ENCODE measurements around the gene AP5S1. TPM values are rescaled to one million over a fixed set of nuclear protein-coding genes. Genes with fewer than 3 reads are reported as not detected.
A peak's percentile ranks its signal among the peaks of the same experiment; 100 is the strongest.
"Not testable (repeated sequence)": the region's sequence is repeated elsewhere in the genome, so short reads cannot be mapped to it uniquely, and the experiment has no call there.

The AP5S1 gene
- total and polyA plus RNA-seq, 2 donors: 9.2 to 10.2 TPM

DNA sequence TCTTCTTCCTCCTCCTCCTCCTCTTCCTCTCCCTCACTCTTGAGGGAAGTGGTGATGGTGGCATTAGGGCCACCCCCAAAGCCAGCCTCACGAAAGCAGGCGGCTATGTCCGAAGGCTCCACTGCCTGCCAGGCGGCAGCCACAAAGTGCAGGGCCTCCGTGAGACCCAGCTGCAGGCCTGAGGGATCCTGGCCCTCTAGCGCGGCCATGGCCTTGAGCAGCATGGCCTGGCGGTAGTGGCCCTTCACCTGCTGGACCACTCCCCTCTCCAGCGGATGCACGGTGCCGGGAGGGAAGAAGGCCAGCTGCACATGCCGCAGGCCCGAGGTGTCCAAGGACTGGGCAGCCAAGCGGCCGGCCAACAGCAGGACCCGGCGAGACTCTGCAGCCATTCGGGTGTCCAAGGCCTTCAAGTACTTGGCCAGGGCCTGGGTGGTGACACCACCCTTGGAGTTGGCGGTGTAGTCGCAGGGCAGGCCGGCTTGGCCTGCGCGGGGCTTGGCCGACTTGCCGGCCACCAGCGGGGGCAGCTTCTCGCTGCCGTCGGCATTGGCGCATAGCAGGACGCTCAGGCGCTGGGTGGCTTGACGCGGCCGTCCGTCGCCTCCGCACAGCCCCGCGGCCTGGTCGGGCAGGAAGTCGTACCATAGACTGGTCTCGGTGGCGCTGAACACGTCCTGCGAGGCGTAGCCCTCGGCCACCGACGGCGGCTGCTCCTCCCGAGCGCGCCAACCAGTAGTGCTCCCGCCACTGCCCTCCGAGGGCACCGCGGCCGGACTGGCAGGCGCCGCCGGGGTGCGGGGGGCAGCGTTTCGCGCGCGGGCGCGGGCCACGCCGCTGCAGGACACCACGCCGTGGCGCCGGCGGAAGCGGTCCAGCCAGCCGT lies 34.9 kb upstream of the AP5S1 start:
- H3K27ac ChIP-seq (ENCODE audit: low read depth): no peak overlapping the region
- H3K4me3 ChIP-seq (ENCODE audit: low read depth, low read length): peak overlapping the region; percentile 88
- no peak for DNase-seq (ENCODE audit: extremely low spot score)
- 23% methylated on average over 79 of the region's 79 CpGs for WGBS
- H3K4me1 ChIP-seq (ENCODE audit: insufficient read depth): no peaks in the 10 kb centered on the region
- no peaks in the 10 kb centered on the region for H3K36me3 ChIP-seq (ENCODE audit: insufficient read depth)

DNA sequence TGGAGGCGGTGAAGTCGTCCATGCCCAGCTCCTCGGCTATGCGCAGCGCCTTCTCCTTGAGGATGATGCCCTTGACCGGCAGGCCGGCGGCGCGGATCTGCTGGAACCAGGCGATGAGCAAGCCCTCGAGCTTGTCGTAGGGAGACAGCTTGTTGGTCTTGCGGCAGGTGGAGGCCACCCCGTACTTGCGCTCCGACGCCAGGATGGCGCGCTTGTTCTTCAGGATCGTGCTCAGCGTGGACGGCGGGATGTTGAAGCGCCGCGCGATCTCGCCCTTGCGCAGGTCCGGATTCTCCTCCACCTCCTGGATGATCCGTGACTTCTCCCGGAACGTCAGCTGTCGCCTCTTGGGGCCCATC lies 34.2 kb upstream of the AP5S1 start:
- H3K36me3 ChIP-seq (ENCODE audit: insufficient read depth): no peaks in the 10 kb centered on the region
- WGBS: 1% methylated on average over 35 of the region's 35 CpGs
- peak overlapping the region; percentile 88 for H3K4me3 ChIP-seq (ENCODE audit: low read depth, low read length)
- no peak for DNase-seq (ENCODE audit: extremely low spot score)
- peak overlapping the region; percentile 81 for H3K27ac ChIP-seq (ENCODE audit: low read depth)
- H3K4me1 ChIP-seq (ENCODE audit: insufficient read depth): no peaks in the 10 kb centered on the region

DNA sequence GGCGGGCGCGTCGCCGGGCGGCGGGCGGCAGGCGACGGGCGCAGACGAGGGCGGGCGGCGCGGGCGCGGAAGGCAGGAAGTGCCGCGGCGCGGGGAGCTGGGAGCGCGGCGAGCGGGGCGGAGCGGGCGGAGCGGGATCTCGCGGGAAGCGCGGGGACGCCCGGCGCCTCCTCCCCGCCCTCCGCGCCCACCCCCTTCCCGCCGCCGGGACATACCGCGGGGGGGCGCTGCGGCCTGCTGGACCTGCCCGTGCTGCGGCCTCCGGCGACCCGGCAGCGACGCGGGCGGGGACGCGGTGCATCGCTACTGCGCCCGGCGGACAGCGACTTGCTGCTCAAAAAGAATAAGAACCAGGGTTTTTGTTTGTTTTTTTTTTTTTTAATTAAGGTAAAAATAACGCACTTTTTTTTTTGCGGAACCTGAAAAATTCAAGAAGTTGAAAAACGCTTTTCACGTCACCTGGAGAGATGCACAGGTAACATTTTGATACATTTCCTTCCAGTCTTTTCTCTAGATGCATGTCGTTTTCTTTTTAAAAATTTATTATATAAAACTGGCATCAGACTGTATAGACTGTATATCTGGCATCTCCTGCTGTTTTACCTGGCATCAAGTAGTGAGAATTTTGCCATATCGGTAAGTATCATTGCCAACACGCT lies 33.6 kb upstream of the AP5S1 start, which contains the start of gene CENPB:
Gene CENPB, minus strand, starts transcription at position 76 of the 659 bp plus-strand sequence. CDS start 257 bp downstream, outside the sequence.
- Histone ChIP-seq H3K4me1 (ENCODE audit: insufficient read depth) (no peaks in the 10 kb centered on the region), H3K36me3 (ENCODE audit: insufficient read depth) (no peaks in the 10 kb centered on the region), H3K4me3 (ENCODE audit: low read depth, low read length) (peak within 1 kb of the TSS; percentile 88), H3K27ac (ENCODE audit: low read depth) (peak within 1 kb of the TSS; percentile 81)
- 3% methylated on average over 70 of the region's 70 CpGs for WGBS
- DNase-seq (ENCODE audit: extremely low spot score): no peak

DNA sequence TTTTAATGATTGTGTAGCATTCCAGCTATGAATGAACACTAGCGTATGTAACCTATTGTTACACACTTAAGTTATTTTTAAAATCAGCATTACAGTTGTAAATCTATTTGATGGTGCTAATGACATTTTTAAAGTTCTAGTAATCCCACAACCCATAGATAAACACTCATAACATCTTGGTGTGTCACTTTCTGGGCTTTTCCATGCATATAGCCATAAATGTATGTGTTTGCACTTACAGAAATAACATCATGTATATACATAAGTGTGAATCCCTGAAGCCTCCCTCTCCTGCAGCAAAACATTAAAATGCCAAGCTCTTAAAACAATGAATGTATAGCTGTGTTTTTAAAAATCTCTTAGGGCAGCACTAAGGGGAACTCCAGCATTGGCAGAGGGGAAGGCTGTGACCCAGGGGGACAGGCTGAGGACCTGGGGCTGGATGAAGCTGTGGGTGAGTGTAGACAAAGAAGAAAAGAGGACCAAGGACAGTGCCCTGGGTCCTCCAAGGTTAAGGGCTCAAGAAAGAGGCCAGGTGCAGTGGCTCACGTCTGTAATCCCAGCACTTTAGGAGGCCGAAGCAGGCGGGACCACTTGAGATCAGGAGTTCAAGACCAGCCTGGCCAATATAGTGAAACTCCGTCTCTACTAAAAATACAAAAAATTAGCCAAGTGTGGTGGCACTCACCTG lies 32.9 kb upstream of the AP5S1 start:
- H3K36me3 ChIP-seq (ENCODE audit: insufficient read depth): no peaks in the 10 kb centered on the region
- H3K4me1 ChIP-seq (ENCODE audit: insufficient read depth): no peaks in the 10 kb centered on the region
- H3K27ac ChIP-seq (ENCODE audit: low read depth): no peak overlapping the region
- WGBS: 63% methylated on average over 5 of the region's 5 CpGs
- no peak for DNase-seq (ENCODE audit: extremely low spot score)
- H3K4me3 ChIP-seq (ENCODE audit: low read depth, low read length): no peak overlapping the region

DNA sequence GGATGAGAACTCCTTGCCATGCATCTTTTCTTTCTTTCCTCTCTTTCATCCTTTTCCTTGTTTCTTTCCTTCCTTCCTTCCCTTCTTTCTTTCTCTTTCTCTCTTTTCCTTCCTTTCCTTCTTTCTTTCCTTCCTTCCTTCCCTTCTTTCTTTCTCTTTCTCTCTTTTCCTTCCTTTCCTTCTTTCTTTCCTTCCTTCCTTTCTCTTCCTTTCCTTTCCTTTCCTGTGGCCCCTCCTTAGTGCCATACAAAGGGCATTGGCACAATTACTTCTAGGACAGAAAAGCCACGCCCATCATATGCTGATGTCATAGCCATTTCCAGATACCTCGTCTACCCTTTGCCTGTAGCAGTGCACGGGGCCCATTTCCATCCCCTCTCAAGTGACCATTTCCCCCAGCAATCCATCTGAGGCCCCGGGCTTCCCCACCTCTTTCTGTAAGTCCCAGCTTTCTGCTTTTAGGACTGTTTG lies 31.6 kb upstream of the AP5S1 start:
- no peaks in the 10 kb centered on the region for H3K4me1 ChIP-seq (ENCODE audit: insufficient read depth)
- no peak overlapping the region for H3K4me3 ChIP-seq (ENCODE audit: low read depth, low read length)
- H3K36me3 ChIP-seq (ENCODE audit: insufficient read depth): no peaks in the 10 kb centered on the region
- DNase-seq (ENCODE audit: extremely low spot score): no peak
- H3K27ac ChIP-seq (ENCODE audit: low read depth): no peak overlapping the region
- 59% methylated on average over 4 of the region's 4 CpGs for WGBS

DNA sequence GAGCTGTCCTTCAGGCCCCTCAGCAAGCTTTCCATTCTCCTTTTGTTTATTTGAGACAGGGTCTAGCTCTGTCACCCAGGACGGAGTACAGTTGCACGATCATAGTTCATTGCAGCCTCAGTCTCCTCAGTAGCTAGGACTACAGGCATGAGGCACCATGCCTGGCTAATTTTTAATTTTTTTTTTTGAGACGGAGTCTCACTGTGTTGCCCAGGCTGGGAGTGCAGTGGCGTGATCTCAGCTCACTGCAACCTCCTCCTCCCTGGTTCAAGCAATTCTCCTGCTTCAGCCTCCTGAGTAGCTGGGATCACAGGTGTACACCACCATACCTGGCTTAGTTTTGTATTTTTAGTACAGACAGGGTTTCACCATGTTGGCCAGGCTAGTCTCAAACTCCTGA lies 31.1 kb upstream of the AP5S1 start:
- H3K27ac ChIP-seq (ENCODE audit: low read depth); H3K4me1 ChIP-seq (ENCODE audit: insufficient read depth); H3K4me3 ChIP-seq (ENCODE audit: low read depth, low read length); DNase-seq (ENCODE audit: extremely low spot score); H3K36me3 ChIP-seq (ENCODE audit: insufficient read depth): not testable (repeated sequence)
- WGBS: 94% methylated on average over 4 of the region's 4 CpGs

DNA sequence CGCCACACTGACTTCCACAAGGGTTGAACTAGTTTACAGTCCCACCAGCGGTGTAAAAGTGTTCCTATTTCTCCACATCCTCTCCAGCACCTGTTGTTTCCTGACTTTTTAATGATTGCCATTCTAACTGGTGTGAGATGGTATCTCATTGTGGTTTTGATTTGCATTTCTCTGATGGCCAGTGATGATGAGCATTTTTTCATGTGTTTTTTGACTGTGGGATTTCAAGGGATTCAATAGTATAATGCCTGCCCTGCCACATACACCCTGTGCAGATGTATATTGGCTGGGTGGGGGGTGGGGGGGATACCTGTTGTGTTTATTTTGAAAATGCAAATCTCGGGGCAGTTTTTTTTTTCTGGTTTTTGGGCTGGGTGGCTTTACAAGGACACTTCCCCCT lies 26.2 kb upstream of the AP5S1 start:
- WGBS: 90% methylated on average over 1 of the region's 3 CpGs
- not testable (repeated sequence) for DNase-seq (ENCODE audit: extremely low spot score); H3K4me1 ChIP-seq (ENCODE audit: insufficient read depth); H3K27ac ChIP-seq (ENCODE audit: low read depth); H3K36me3 ChIP-seq (ENCODE audit: insufficient read depth); H3K4me3 ChIP-seq (ENCODE audit: low read depth, low read length)

DNA sequence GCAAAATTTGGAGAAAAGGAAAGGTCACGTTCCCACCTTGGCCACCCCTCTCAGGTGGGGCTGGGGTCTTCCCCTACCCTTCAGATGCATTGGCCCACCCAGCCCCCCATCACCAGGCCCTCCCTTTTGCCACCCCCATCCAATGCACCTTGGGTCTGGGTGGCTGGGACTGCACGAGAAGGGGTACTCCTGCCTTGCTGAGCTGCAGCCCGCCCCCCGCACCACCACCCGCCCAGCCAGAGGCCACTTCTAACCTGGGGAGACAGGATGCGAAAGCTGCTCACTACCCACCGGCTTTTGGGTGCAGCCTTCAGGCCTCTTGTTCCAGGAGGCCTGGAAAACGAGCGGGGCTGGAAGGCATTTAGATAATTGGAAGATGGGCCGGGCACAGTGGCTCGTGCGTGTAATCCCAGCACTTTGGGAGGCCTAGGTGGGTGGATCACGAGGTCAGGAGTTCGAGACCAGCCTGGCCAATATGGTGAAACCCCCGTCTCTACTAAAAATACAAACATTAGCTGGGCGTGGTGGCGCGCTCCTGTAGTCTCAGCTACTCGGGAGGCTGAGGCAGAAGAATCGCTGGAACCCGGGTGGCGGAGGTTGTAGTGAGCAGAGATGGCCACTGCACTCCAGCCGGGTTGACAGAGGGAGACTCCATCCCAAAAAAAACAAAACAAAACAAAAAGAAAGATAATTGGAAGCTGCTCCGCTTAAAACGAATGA lies 25.5 kb upstream of the AP5S1 start:
- Histone ChIP-seq H3K27ac (ENCODE audit: low read depth) (no peak overlapping the region), H3K36me3 (ENCODE audit: insufficient read depth) (no peaks in the 10 kb centered on the region), H3K4me1 (ENCODE audit: insufficient read depth) (no peaks in the 10 kb centered on the region), H3K4me3 (ENCODE audit: low read depth, low read length) (peak overlapping the region; percentile 78)
- WGBS: 81% methylated on average over 25 of the region's 25 CpGs
- no peak for DNase-seq (ENCODE audit: extremely low spot score)

DNA sequence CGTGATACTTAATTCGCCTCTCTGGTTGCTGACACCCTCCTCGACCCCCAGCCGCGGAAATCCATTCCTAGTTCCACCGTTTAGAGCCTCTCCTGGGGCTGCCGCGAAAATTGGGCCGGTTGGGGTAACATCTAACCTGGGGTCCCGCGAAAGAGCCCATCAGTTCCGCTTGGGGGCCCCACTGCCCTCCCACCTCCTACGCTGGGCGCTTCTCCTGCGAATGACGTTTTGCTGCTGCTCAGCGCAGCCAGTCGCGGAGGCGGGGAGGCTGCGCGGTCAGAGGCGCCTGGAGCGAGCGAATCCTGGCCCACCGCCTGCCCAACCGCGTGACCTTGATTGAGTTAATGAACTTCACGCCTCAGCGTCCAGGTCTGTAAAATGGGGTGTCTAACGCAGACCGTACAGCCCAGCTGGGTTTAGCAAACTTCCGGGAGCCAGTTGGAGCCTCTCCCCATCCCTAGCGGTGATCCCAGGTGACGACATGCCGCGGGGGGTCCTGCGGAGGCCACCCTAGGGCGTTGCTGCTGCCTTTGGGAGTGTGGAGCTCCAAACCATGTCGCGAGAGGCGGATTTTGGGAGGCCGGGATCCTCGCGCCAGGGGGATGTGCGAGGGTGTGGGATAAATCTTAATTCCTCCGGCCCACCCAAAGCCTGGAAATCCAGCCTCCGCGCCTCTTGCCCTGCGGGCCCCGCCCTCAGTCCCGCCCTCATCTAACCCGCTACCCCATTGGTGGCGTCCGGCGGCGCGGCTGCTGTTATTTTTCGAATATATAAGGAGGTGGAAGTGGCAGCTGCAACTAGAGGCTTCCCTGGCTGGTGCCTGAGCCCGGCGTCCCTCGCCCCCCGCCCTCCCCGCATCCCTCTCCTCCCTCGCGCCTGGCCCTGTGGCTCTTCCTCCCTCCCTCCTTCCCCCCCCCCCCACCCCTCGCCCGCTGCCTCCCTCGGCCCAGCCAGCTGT lies 24.6 kb upstream of the AP5S1 start, which contains the start of gene CDC25B:
Gene CDC25B, plus strand, starts transcription at position 800 of the 958 bp plus-strand sequence. CDS start 222 bp downstream, outside the sequence.
- H3K4me3 ChIP-seq (ENCODE audit: low read depth, low read length): peak within 1 kb of the TSS; percentile 78
- WGBS: under 1% methylated on average over 66 of the region's 69 CpGs
- DNase-seq (ENCODE audit: extremely low spot score): peak; percentile 86
- H3K27ac ChIP-seq (ENCODE audit: low read depth): peak within 1 kb of the TSS; percentile 98
- no peaks in the 10 kb centered on the region for H3K36me3 ChIP-seq (ENCODE audit: insufficient read depth)
- no peaks in the 10 kb centered on the region for H3K4me1 ChIP-seq (ENCODE audit: insufficient read depth)

DNA sequence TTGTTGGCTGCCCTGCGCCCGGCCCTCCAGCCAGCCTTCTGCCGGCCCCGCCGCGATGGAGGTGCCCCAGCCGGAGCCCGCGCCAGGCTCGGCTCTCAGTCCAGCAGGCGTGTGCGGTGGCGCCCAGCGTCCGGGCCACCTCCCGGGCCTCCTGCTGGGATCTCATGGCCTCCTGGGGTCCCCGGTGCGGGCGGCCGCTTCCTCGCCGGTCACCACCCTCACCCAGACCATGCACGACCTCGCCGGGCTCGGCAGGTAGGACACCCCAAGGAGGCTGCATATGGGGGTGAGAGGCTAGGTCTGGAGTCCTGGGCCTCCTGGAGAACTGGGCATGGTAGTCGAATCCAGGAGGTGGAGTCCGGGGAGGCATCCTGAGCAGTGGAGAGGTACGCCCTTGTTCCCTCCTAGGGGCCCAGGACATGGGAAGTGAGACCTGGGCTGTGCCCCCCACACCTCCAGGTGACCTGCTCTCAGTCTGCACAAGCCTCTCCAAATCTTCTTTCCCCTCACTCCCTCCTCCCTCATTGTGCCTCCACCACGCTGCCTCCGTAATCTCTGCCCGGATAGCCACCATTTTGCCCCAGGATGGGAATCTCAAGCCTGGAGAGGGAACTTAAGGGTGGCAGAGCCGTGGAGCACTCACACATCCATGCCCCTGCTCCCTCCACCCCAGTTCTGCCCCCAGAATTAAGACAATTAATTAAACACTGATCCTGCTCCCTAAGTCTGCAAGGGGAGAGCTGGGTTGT lies 23.7 kb upstream of the AP5S1 start:
- Histone ChIP-seq H3K27ac (ENCODE audit: low read depth) (no peak overlapping the region), H3K4me1 (ENCODE audit: insufficient read depth) (no peaks in the 10 kb centered on the region), H3K36me3 (ENCODE audit: insufficient read depth) (no peaks in the 10 kb centered on the region), H3K4me3 (ENCODE audit: low read depth, low read length) (peak overlapping the region; percentile 78)
- 10% methylated on average over 33 of the region's 33 CpGs for WGBS
- no peak for DNase-seq (ENCODE audit: extremely low spot score)

DNA sequence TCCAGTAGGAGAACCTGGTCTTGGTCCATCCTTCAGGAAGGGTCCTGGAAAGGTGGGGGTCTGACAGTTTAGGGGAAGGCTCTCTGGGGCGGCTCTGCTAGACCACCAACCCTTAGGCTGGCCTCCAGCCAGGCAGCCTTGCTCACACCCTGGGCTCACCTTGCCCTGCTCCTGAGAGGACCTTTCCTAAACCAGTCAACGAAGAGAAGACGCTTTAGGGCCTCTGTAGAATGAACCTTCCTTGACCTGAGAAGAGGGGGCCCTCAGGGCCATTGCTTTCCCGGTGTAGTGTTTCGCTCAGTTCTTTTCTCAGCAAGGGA lies 23.2 kb upstream of the AP5S1 start:
- no peaks in the 10 kb centered on the region for H3K36me3 ChIP-seq (ENCODE audit: insufficient read depth)
- DNase-seq (ENCODE audit: extremely low spot score): no peak
- WGBS: 71% methylated on average over 5 of the region's 5 CpGs
- no peaks in the 10 kb centered on the region for H3K4me1 ChIP-seq (ENCODE audit: insufficient read depth)
- peak overlapping the region; percentile 35 for H3K27ac ChIP-seq (ENCODE audit: low read depth)
- H3K4me3 ChIP-seq (ENCODE audit: low read depth, low read length): peak overlapping the region; percentile 78

Data from urinary bladder (tissue), 4 donors.